Upper lobe of left lung (tissue), 6 donors: ENCODE measurements around the gene ZNF766. TPM values are rescaled to one million over a fixed set of nuclear protein-coding genes. Genes with fewer than 3 reads are reported as not detected.

Experiments
- ATAC-seq, 2 donors: fragments of 200-7000 bp; cut with Tn5 transposase; one replicate each; pipeline ENCODE4 v1.9.1; 2022; ENCODE audit warnings: mild to moderate bottlenecking in 2 of 2, moderate library complexity in 2 of 2; ENCODE audit not compliant: low FRiP score in 2 of 2
- DNase-seq, 2 donors: peaks; one replicate each; pipeline ENCODE4 v3.0.0-alpha.2; 2019 to 2020
- H3K27ac ChIP-seq, 4 donors: fragments of 200-600 bp; sonication (generic); one replicate each; pipeline ENCODE4 v1.5.1; 2016 to 2019
- H3K27me3 ChIP-seq, 4 donors: fragments of 200-600 bp; sonication (generic); one replicate each; pipeline ENCODE4 v1.5.1; 2017 to 2019
- H3K36me3 ChIP-seq, 4 donors: fragments of 200-600 bp; sonication (generic); one replicate each; pipeline ENCODE4 v1.5.1; 2016 to 2019
- H3K4me1 ChIP-seq, 4 donors: fragments of 200-600 bp; sonication (generic); one replicate each; pipeline ENCODE4 v1.5.1; 2018 to 2019
- H3K4me3 ChIP-seq, 4 donors: fragments of 200-600 bp; sonication (generic); one replicate each; pipeline ENCODE4 v1.5.1; 2017 to 2019; ENCODE audit warnings: mild to moderate bottlenecking in 2 of 4, moderate library complexity in 1 of 4
- H3K9me3 ChIP-seq, 4 donors: fragments of 200-600 bp; sonication (generic); one replicate each; pipeline ENCODE4 v1.5.1; 2018 to 2019
- EP300 ChIP-seq, 4 donors: sonication (generic); formaldehyde crosslinking; IDR thresholded peaks; one replicate each; pipeline ENCODE4 v1.5.1; 2017; ENCODE audit warnings: antibody characterized with exemption in 4 of 4, control low read depth in 2 of 4
- POLR2A ChIP-seq, 4 donors: fragments of 450-650 bp; IDR thresholded peaks; one replicate each; pipeline ENCODE4 v1.5.1; 2016 to 2017; ENCODE audit warnings: antibody characterized with exemption in 4 of 4, mild to moderate bottlenecking in 2 of 4
- POLR2AphosphoS5 ChIP-seq, 2 donors: sonication (generic); formaldehyde crosslinking; IDR thresholded peaks; one replicate each; pipeline ENCODE4 v1.5.1; 2017; ENCODE audit warnings: antibody characterized with exemption in 2 of 2
- WGBS, 2 donors: methylation state at CpG; one replicate each; pipeline ENCODE4 v1.1.5; 2017 to 2018; 5-methylcytosine and 5-hydroxymethylcytosine counted together
- total RNA-seq, 6 donors: library from RNA; depleted of rRNA in 4 of 6; stranded (reverse); fragments of >200 nt in 4 of 6; gene quantifications; one replicate each; pipeline versions ENCODE4 v1.1.0 to v1.2.1, GENCODE V29; 2016 to 2021
- TF ChIP-seq, protein P1 (sequence below), 6 experiments: fragments of 450-650 bp in 4 of 6; fragments of 200-600 bp in 2 of 6; sonication (generic) in 2 of 6; IDR thresholded peaks; one replicate each; pipeline ENCODE4 v1.5.1; 2016 to 2019; ENCODE audit warnings: antibody characterized with exemption in 6 of 6
- donor health status: DM: no; HTN: no; CAD: no; lungs with moderate emphysema.
- donor health status: DM: no; HTN: yes; CAD: no; lungs with severe emphysema.

Gene ZNF766
- total RNA-seq, 6 donors from 2014 or later, result 4.0 to 20.0 (median 14.7) TPM

- H3K4me1 ChIP-seq, result peaks cover 12 to 19% (median 16%) of the 10 kb centered on the region in 4 donors
Measured at GRCh38 chr19:52273301-52273700, 3.9 kb downstream of the ZNF766 start.

GRCh38 chr19:52274191-52274590, 4.8 kb downstream of the ZNF766 start:
- DNase-seq (no peak), ATAC-seq (no peak)
- 66 to 96% methylated on average over 5 of the region's 5 CpGs for WGBS, 2 donors
- TF ChIP-seq, protein P1, sequence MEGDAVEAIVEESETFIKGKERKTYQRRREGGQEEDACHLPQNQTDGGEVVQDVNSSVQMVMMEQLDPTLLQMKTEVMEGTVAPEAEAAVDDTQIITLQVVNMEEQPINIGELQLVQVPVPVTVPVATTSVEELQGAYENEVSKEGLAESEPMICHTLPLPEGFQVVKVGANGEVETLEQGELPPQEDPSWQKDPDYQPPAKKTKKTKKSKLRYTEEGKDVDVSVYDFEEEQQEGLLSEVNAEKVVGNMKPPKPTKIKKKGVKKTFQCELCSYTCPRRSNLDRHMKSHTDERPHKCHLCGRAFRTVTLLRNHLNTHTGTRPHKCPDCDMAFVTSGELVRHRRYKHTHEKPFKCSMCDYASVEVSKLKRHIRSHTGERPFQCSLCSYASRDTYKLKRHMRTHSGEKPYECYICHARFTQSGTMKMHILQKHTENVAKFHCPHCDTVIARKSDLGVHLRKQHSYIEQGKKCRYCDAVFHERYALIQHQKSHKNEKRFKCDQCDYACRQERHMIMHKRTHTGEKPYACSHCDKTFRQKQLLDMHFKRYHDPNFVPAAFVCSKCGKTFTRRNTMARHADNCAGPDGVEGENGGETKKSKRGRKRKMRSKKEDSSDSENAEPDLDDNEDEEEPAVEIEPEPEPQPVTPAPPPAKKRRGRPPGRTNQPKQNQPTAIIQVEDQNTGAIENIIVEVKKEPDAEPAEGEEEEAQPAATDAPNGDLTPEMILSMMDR (IDR thresholded peaks at IDR 0.05), result no peak
- TF ChIP-seq POLR2A (IDR thresholded peaks at IDR 0.05), result no peak
- no peak for TF ChIP-seq POLR2AphosphoS5 (IDR thresholded peaks at IDR 0.05)
- no peak for TF ChIP-seq EP300 (IDR thresholded peaks at IDR 0.05)
- no peaks in the 10 kb centered on the region for H3K27me3 ChIP-seq
- no peak overlapping the region for H3K27ac ChIP-seq
- H3K9me3 ChIP-seq, result peaks cover 0 to 28% (median 0%) of the 10 kb centered on the region in 4 donors
- no peak overlapping the region for H3K4me3 ChIP-seq
- H3K4me1 ChIP-seq, result peaks cover 10 to 15% (median 13%) of the 10 kb centered on the region in 4 donors
- H3K36me3 ChIP-seq, result peaks cover 0 to 8% (median 5%) of the 10 kb centered on the region in 4 donors

More at GRCh38 chr19:52273301-52273700, 3.9 kb downstream of the ZNF766 start:
- WGBS, 2 donors, result 86 to 100% methylated on average over 2 of the region's 2 CpGs
- Histone ChIP-seq H3K36me3 (peaks cover 0 to 8% (median 3%) of the 10 kb centered on the region in 4 donors), H3K27ac (no peak overlapping the region), H3K27me3 (no peaks in the 10 kb centered on the region), H3K9me3 (peaks cover 0 to 28% (median 0%) of the 10 kb centered on the region in 4 donors), H3K4me3 (no peak overlapping the region)
- TF ChIP-seq, protein P1 (IDR thresholded peaks at IDR 0.05), result no peak
- TF ChIP-seq POLR2AphosphoS5 (IDR thresholded peaks at IDR 0.05) (no peak), EP300 (IDR thresholded peaks at IDR 0.05) (no peak), POLR2A (IDR thresholded peaks at IDR 0.05) (no peak)
- no peak for DNase-seq
- ATAC-seq, result no peak

DNA sequence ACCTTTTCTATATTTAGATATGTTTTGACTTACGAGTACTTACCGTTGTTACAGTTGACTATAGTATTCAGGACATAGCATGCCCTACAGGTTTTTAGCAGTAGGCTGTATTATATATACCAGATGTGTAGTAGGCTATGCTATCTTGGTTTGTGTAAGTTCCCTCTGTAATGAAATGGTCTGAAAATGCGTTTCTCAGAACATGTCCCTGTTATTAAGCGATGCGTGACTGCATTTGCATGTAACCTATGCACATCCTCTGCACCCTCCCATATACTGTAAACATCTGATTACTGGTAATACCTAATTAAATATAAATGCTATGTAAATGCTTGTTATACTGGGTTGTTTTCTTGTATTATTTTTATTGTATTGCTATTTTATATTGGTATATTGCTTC, 6.6 kb downstream of the ZNF766 start:
- H3K27ac ChIP-seq, result no peak overlapping the region
- 91 to 92% methylated on average over 5 of the region's 5 CpGs for WGBS, 2 donors
- TF ChIP-seq POLR2A (IDR thresholded peaks at IDR 0.05) (no peak), EP300 (IDR thresholded peaks at IDR 0.05) (no peak), POLR2AphosphoS5 (IDR thresholded peaks at IDR 0.05) (no peak)
- TF ChIP-seq, protein P1 (IDR thresholded peaks at IDR 0.05), result no peak
- no peaks in the 10 kb centered on the region for H3K27me3 ChIP-seq
- H3K36me3 ChIP-seq, result peaks cover 0 to 8% (median 5%) of the 10 kb centered on the region in 4 donors
- H3K4me3 ChIP-seq, result no peak overlapping the region
- H3K4me1 ChIP-seq, result peaks cover 4 to 6% (median 5%) of the 10 kb centered on the region in 4 donors
- peaks cover 0 to 38% (median 2%) of the 10 kb centered on the region in 4 donors for H3K9me3 ChIP-seq
- ATAC-seq, result no peak
- DNase-seq, result no peak

GRCh38 chr19:52277471-52277870, 8.1 kb downstream of the ZNF766 start:
- TF ChIP-seq EP300 (IDR thresholded peaks at IDR 0.05) (no peak), POLR2AphosphoS5 (IDR thresholded peaks at IDR 0.05) (no peak), POLR2A (IDR thresholded peaks at IDR 0.05) (no peak)
- TF ChIP-seq, protein P1 (IDR thresholded peaks at IDR 0.05), result no peak
- DNase-seq (no peak), ATAC-seq (no peak)
- WGBS, 2 donors, result 78 to 87% methylated on average over 6 of the region's 6 CpGs
- H3K36me3 ChIP-seq, result peaks cover 0 to 15% (median 7%) of the 10 kb centered on the region in 4 donors
- no peak overlapping the region for H3K27ac ChIP-seq
- no peaks in the 10 kb centered on the region for H3K27me3 ChIP-seq
- no peaks in the 10 kb centered on the region for H3K4me1 ChIP-seq
- no peak overlapping the region for H3K4me3 ChIP-seq
- peaks cover 0 to 50% (median 3%) of the 10 kb centered on the region in 4 donors for H3K9me3 ChIP-seq

- Histone ChIP-seq H3K4me3 (no peak overlapping the region), H3K9me3 (peaks cover 0 to 39% (median 37%) of the 10 kb centered on the region in 4 donors), H3K27ac (no peak overlapping the region), H3K4me1 (no peaks in the 10 kb centered on the region), H3K27me3 (no peaks in the 10 kb centered on the region), H3K36me3 (peaks cover 34 to 92% (median 66%) of the 10 kb centered on the region in 4 donors)
- no peak for DNase-seq
- TF ChIP-seq POLR2A (IDR thresholded peaks at IDR 0.05) (no peak), EP300 (IDR thresholded peaks at IDR 0.05) (no peak), POLR2AphosphoS5 (IDR thresholded peaks at IDR 0.05) (no peak)
- TF ChIP-seq, protein P1 (IDR thresholded peaks at IDR 0.05), result no peak
- WGBS, 2 donors, result 88 to 91% methylated on average over 6 of the region's 6 CpGs
- ATAC-seq, result no peak
Measured at GRCh38 chr19:52286256-52286655, 16.9 kb downstream of the ZNF766 start.
